ENCODE data around the gene MTX1.
"Not testable (repeated sequence)": the region's sequence is repeated elsewhere in the genome, so short reads cannot be mapped to it uniquely, and the experiment has no call there.

MTX1 gene

GRCh38 chr1:155209312-155209721 is 822 bp downstream of the MTX1 start:
- DNase-seq (ENCODE audit: low spot score) = no peak

- DNase-seq (ENCODE audit: low spot score) = no peak
Observed at GRCh38 chr1:155210314-155211104, 2.0 kb downstream of the MTX1 start.

- not testable (repeated sequence) for DNase-seq (ENCODE audit: low spot score)
Observed at GRCh38 chr1:155211381-155212050, 3.0 kb downstream of the MTX1 start.

GRCh38 chr1:155212051-155212440 is 3.6 kb downstream of the MTX1 start:
- not testable (repeated sequence) for DNase-seq (ENCODE audit: low spot score)

GRCh38 chr1:155214702-155215101 is 6.2 kb downstream of the MTX1 start:
- not testable (repeated sequence) for DNase-seq (ENCODE audit: low spot score)

GRCh38 chr1:155218854-155219591 is 10.5 kb downstream of the MTX1 start:
- DNase-seq (ENCODE audit: low spot score) = peak; percentile 53

- DNase-seq (ENCODE audit: low spot score) = no peak
Observed at GRCh38 chr1:155219592-155220031, 11.1 kb downstream of the MTX1 start.

- not testable (repeated sequence) for DNase-seq (ENCODE audit: low spot score)
Observed at GRCh38 chr1:155220211-155220965, 11.9 kb downstream of the MTX1 start.

- no peak for DNase-seq (ENCODE audit: low spot score)
Observed at GRCh38 chr1:155223047-155223446, 14.6 kb downstream of the MTX1 start.

- DNase-seq (ENCODE audit: low spot score) = not testable (repeated sequence)
Observed at GRCh38 chr1:155225404-155225759, 16.9 kb downstream of the MTX1 start.

GRCh38 chr1:155226188-155226909 is 17.9 kb downstream of the MTX1 start:
- DNase-seq (ENCODE audit: low spot score) = peak; percentile 77

GRCh38 chr1:155226910-155227260 is 18.4 kb downstream of the MTX1 start:
- peak; percentile 42 for DNase-seq (ENCODE audit: low spot score)

- peak; percentile 98 for DNase-seq (ENCODE audit: low spot score)
Observed at GRCh38 chr1:155227261-155228095, 19.0 kb downstream of the MTX1 start.

GRCh38 chr1:155228096-155228427 is 19.6 kb downstream of the MTX1 start:
- no peak for DNase-seq (ENCODE audit: low spot score)

GRCh38 chr1:155231302-155231701 is 22.8 kb downstream of the MTX1 start:
- not testable (repeated sequence) for DNase-seq (ENCODE audit: low spot score)

GRCh38 chr1:155232001-155232978 is 23.8 kb downstream of the MTX1 start:
- not testable (repeated sequence) for DNase-seq (ENCODE audit: low spot score)

- not testable (repeated sequence) for DNase-seq (ENCODE audit: low spot score)
Observed at GRCh38 chr1:155233502-155233901, 25.0 kb downstream of the MTX1 start.

- not testable (repeated sequence) for DNase-seq (ENCODE audit: low spot score)
Observed at GRCh38 chr1:155235375-155235774, 26.9 kb downstream of the MTX1 start.

GRCh38 chr1:155236451-155236850 is 28.0 kb downstream of the MTX1 start:
- DNase-seq (ENCODE audit: low spot score) = no peak

Measured in kidney capillary endothelial cell (primary cell).